GM06990 (cell line): ENCODE results near the gene RAB38.

Experiments
- DNase-seq: peaks from one replicate; pipeline ENCODE4 v3.0.0-alpha.2; 2011; ENCODE audit not compliant: insufficient read length; ENCODE audit errors: extremely low read depth
- H3K27me3 ChIP-seq: replicated peaks from 2 replicates; pipeline ENCODE4 v1.6.0; 2011; ENCODE audit warnings: low read length; ENCODE audit not compliant: control insufficient read depth, insufficient read depth
- H3K36me3 ChIP-seq: 2 replicates; pipeline ENCODE4 v1.5.1; 2011; ENCODE audit warnings: low read length; ENCODE audit not compliant: control insufficient read depth, insufficient read depth
- H3K4me3 ChIP-seq: replicated peaks from 2 replicates; pipeline ENCODE4 v1.5.1; 2011; ENCODE audit warnings: low read depth, mild to moderate bottlenecking, control low read depth, low read length
- TF ChIP-seq, protein P1 (sequence below): IDR thresholded peaks from 2 replicates; pipeline ENCODE4 v1.5.1; 2011; ENCODE audit warnings: low read length, control low read depth, mild to moderate bottlenecking, inconsistent platforms; ENCODE audit not compliant: insufficient read depth, poor library complexity, severe bottlenecking

RAB38 gene

GRCh38 chr11:88171982-88172381 is 3.3 kb downstream of the RAB38 start:
- TF ChIP-seq, protein P1, sequence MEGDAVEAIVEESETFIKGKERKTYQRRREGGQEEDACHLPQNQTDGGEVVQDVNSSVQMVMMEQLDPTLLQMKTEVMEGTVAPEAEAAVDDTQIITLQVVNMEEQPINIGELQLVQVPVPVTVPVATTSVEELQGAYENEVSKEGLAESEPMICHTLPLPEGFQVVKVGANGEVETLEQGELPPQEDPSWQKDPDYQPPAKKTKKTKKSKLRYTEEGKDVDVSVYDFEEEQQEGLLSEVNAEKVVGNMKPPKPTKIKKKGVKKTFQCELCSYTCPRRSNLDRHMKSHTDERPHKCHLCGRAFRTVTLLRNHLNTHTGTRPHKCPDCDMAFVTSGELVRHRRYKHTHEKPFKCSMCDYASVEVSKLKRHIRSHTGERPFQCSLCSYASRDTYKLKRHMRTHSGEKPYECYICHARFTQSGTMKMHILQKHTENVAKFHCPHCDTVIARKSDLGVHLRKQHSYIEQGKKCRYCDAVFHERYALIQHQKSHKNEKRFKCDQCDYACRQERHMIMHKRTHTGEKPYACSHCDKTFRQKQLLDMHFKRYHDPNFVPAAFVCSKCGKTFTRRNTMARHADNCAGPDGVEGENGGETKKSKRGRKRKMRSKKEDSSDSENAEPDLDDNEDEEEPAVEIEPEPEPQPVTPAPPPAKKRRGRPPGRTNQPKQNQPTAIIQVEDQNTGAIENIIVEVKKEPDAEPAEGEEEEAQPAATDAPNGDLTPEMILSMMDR, result no peak
- DNase-seq, result no peak
- Histone ChIP-seq H3K36me3 (no peaks in the 10 kb centered on the region), H3K4me3 (no peak overlapping the region), H3K27me3 (no peaks in the 10 kb centered on the region)

GRCh38 chr11:88170673-88171072 is 4.6 kb downstream of the RAB38 start:
- TF ChIP-seq, protein P1, result no peak
- no peak overlapping the region for H3K4me3 ChIP-seq
- no peak for DNase-seq
- H3K27me3 ChIP-seq, result no peaks in the 10 kb centered on the region
- H3K36me3 ChIP-seq, result no peaks in the 10 kb centered on the region

DNA sequence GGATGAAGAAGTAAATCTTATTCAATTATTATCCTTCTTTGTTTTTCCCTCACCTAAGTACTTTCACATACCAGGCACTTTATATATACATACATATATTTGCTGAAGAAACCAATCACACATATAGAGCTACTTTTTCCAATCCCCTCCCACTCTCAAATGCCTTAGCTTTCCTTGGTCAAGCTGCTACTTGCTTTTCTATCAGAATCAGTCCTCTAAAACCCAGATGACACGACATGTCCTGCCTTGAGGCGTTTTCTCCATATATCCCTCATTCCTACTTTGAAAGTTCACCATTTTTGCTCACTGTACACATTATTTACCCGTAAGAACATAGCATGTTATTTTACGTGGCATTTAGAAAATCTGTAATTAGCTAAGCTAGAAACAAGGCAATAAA is 5.4 kb downstream of the RAB38 start:
- no peak overlapping the region for H3K4me3 ChIP-seq
- TF ChIP-seq, protein P1, result no peak

DNA sequence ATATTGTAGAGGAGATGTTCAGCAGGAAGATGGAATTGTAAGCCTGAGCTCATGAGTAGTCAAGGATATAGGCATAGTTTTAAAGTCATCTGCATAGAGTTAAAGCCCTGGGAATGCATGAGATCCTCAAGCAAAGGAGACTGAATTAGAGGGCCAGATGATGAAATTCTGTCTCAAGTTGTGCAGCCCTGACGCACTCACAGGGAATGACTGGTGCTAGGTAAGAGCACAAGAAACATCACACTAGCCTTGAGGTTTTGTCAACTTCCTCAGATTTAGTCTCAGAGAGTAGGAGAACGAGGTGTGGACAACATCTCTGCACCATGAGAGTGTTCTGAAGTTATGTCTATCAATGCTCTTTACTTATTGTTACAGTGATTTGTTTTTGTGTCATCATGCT is 5.8 kb downstream of the RAB38 start:
- no peak for DNase-seq
- no peaks in the 10 kb centered on the region for H3K36me3 ChIP-seq
- H3K4me3 ChIP-seq, result no peak overlapping the region
- no peaks in the 10 kb centered on the region for H3K27me3 ChIP-seq
- TF ChIP-seq, protein P1, result no peak

More for the DNA sequence above, 5.4 kb downstream of the RAB38 start:
- DNase-seq, result no peak
- Histone ChIP-seq H3K36me3 (no peaks in the 10 kb centered on the region), H3K27me3 (no peaks in the 10 kb centered on the region)

DNA sequence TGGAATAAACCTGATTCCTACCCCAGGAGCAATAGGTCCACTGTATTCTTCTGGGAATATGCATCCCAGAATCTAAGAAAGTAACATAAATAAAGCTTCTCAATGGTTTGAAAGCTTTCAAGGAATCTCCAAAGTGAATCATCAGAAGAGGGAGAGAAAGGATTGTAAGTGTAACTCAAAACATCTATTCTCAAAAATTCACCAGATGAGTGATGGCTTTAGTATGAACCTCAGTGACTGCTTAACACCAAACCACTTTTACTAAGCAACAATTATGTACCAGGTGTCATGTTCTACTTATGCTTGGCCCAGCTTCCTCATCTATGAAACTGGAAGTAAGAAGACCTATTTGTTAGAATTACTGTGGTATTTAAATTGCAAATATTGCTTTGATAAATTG is 7.4 kb downstream of the RAB38 start:
- no peak for DNase-seq
- Histone ChIP-seq H3K27me3 (no peaks in the 10 kb centered on the region), H3K4me3 (no peak overlapping the region), H3K36me3 (no peaks in the 10 kb centered on the region)
- TF ChIP-seq, protein P1, result no peak

DNA sequence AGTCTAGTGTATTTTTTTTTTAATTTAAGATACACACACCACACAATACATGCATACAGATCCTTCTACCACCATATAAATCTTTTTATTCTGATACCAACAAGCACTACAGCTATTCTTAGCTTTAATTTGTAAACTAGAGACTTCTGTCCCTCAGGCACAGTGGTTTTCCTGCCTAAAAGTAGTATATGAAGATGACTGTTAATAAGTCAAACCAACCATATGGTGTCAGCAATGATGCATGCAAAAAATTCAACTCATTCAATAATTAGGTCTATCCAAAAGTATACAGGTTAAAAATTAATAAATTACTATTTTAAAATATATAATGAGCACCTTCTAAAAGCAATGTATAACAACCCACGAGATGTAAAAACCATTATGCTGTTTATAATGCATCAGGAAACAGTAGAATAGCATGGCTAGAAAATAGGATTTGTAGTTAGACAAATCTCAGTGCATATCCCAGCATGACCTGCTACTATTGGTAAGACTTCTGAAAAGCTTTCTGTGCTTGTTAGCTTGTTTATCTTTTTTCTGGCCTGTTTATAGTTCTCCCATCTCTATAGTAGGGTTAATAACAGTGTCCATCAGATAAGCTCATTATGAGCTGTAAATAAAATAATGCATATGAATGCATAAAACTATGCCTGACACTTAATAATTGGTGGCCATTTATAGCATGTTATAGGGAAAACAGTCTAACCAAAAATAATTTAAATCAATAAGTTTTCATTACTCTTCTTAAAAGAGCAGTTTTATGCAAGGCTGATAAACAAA is 10.2 kb downstream of the RAB38 start:
- DNase-seq, result no peak
- no peaks in the 10 kb centered on the region for H3K36me3 ChIP-seq
- TF ChIP-seq, protein P1, result no peak
- H3K4me3 ChIP-seq, result no peak overlapping the region
- no peaks in the 10 kb centered on the region for H3K27me3 ChIP-seq
